Measurements from ENCODE around the gene UQCC2. TPM values are rescaled to one million over a fixed set of nuclear protein-coding genes. Genes with fewer than 3 reads are reported as not detected.

Gene UQCC2
- total and polyA plus RNA-seq, 3 donors from 2014 or later, result 18.1 to 119 (median 36.2) TPM

- H3K36me3 ChIP-seq (ENCODE audit: low read depth, missing control alignments), result no peaks in the 10 kb centered on the region
- no peaks in the 10 kb centered on the region for H3K9me3 ChIP-seq
- DNase-seq, result no peak
- no peaks in the 10 kb centered on the region for H3K27me3 ChIP-seq
- no peak for TF ChIP-seq POLR2A (IDR thresholded peaks at IDR 0.05)
- no peak for TF ChIP-seq CTCF (IDR thresholded peaks at IDR 0.05)
- no peak overlapping the region for H3K27ac ChIP-seq
- H3K4me3 ChIP-seq, result no peak overlapping the region
- intact Hi-C loops (cut with DNase I; ENCODE audit: low total_unique reads), result no loop called here
- no peaks in the 10 kb centered on the region for H3K4me1 ChIP-seq
- WGBS, 2 donors, result 94 to 97% methylated on average over 11 to 15 of the region's 15 CpGs
Observed at GRCh38 chr6:33726696-33727095, 15.2 kb upstream of the UQCC2 start.

- no peaks in the 10 kb centered on the region for H3K9me3 ChIP-seq
- no peak for DNase-seq
- no peaks in the 10 kb centered on the region for H3K4me1 ChIP-seq
- TF ChIP-seq CTCF (IDR thresholded peaks at IDR 0.05) (no peak), POLR2A (IDR thresholded peaks at IDR 0.05) (no peak)
- WGBS, 2 donors, result 88 to 94% methylated on average over 6 to 7 of the region's 7 CpGs
- H3K27me3 ChIP-seq, result no peaks in the 10 kb centered on the region
- no peak overlapping the region for H3K4me3 ChIP-seq
- H3K27ac ChIP-seq, result no peak overlapping the region
- no peaks in the 10 kb centered on the region for H3K36me3 ChIP-seq (ENCODE audit: low read depth, missing control alignments)
- intact Hi-C loops (cut with DNase I; ENCODE audit: low total_unique reads), result no loop called here
Observed at GRCh38 chr6:33725891-33726673, 14.6 kb upstream of the UQCC2 start.

GRCh38 chr6:33725222-33725621, 13.7 kb upstream of the UQCC2 start:
- TF ChIP-seq CTCF (IDR thresholded peaks at IDR 0.05), result no peak
- TF ChIP-seq POLR2A (IDR thresholded peaks at IDR 0.05), result no peak
- no peaks in the 10 kb centered on the region for H3K27me3 ChIP-seq
- no peak for DNase-seq
- no peaks in the 10 kb centered on the region for H3K36me3 ChIP-seq (ENCODE audit: low read depth, missing control alignments)
- no peak overlapping the region for H3K4me3 ChIP-seq
- WGBS, 2 donors, result 95 to 96% methylated on average over 12 to 14 of the region's 14 CpGs
- no peaks in the 10 kb centered on the region for H3K4me1 ChIP-seq
- H3K27ac ChIP-seq, result no peak overlapping the region
- intact Hi-C loops (cut with DNase I; ENCODE audit: low total_unique reads), result no loop called here
- no peaks in the 10 kb centered on the region for H3K9me3 ChIP-seq

GRCh38 chr6:33724102-33725023, 12.9 kb upstream of the UQCC2 start:
- Histone ChIP-seq H3K27ac (no peak overlapping the region), H3K27me3 (no peaks in the 10 kb centered on the region), H3K4me3 (no peak overlapping the region), H3K36me3 (ENCODE audit: low read depth, missing control alignments) (no peaks in the 10 kb centered on the region), H3K9me3 (no peaks in the 10 kb centered on the region), H3K4me1 (no peaks in the 10 kb centered on the region)
- TF ChIP-seq POLR2A (IDR thresholded peaks at IDR 0.05), result no peak
- TF ChIP-seq CTCF (IDR thresholded peaks at IDR 0.05), result no peak
- intact Hi-C loops (cut with DNase I; ENCODE audit: low total_unique reads), result no loop called here
- DNase-seq, result no peak
- 81 to 84% methylated on average over 13 of the region's 13 CpGs for WGBS, 2 donors

Measured in testis (tissue), 3 donors.